Mammary epithelial cell (primary cell): ENCODE data around the gene MYO1F.

Experiments
- CTCF ChIP-seq, 2 donors: IDR thresholded peaks in 1 of 2; conservative IDR thresholded peaks in 1 of 2; 2 replicates each; pipeline ENCODE4 v1.5.1; 2011 to 2012; ENCODE audit warnings: inconsistent platforms in 2 of 2, low read length in 2 of 2, mild to moderate bottlenecking in 2 of 2, control low read depth in 1 of 2, low read depth in 1 of 2; ENCODE audit not compliant: insufficient read depth in 1 of 2; ENCODE audit errors: extremely low read depth in 1 of 2
- EZH2 ChIP-seq: IDR thresholded peaks from 2 replicates; pipeline ENCODE4 v1.6.1; 2012; ENCODE audit warnings: low read length, inconsistent platforms, borderline replicate concordance

GRCh38 chr19:8577247-8577646 lies at the start of gene MYO1F:
- TF ChIP-seq CTCF (conservative IDR thresholded peaks at IDR 0.05 in 1 of 2, IDR thresholded peaks at IDR 0.05 in 1 of 2; ENCODE audit: extremely low read depth in 1 of 2, insufficient read depth in 1 of 2, low read depth in 1 of 2, low read length in 2 of 2) (no peak), EZH2 (no peak)
